Urinary bladder (tissue), 4 donors: ENCODE data around the gene TMEM214. TPM values are rescaled to one million over a fixed set of nuclear protein-coding genes. Genes with fewer than 3 reads are reported as not detected.

Experiments
- DNase-seq: peaks from one replicate; pipeline ENCODE4 v3.0.0-alpha.2; 2015; ENCODE audit errors: extremely low spot score
- H3K27ac ChIP-seq: one replicate; pipeline ENCODE4 v1.5.1; 2013; ENCODE audit warnings: low read depth, mild to moderate bottlenecking, moderate library complexity
- H3K36me3 ChIP-seq: one replicate; pipeline ENCODE4 v1.6.1; 2013; ENCODE audit warnings: mild to moderate bottlenecking, moderate library complexity; ENCODE audit not compliant: insufficient read depth
- H3K4me1 ChIP-seq: one replicate; pipeline ENCODE4 v1.6.1; 2013; ENCODE audit warnings: mild to moderate bottlenecking, moderate library complexity; ENCODE audit not compliant: insufficient read depth
- H3K4me3 ChIP-seq: one replicate; pipeline ENCODE4 v1.5.1; 2013; ENCODE audit warnings: low read depth, low read length
- WGBS: extraction: QIAGEN DNeasy Blood & Tissue Kit; methylation state at CpG from one replicate; pipeline ENCODE4 v1.1.7; 2013; 5-methylcytosine and 5-hydroxymethylcytosine counted together
- polyA plus RNA-seq: library from polyadenylated mRNA; stranded (reverse); fragments of 200-250 nt; gene quantifications from one replicate; pipeline ENCODE4 v1.2.3, GENCODE V29; 2013
- total RNA-seq: library from RNA; depleted of rRNA; stranded (reverse); fragments of >200 nt; gene quantifications from one replicate; pipeline ENCODE4 v1.2.3, GENCODE V29; 2014
- donor health status: healthy with polysubstance abuse.
- donor health status: healthy.

The TMEM214 gene
- total and polyA plus RNA-seq, 2 donors: 49.8 to 54.4 TPM

- Histone ChIP-seq H3K4me3 (no peak overlapping the region), H3K4me1 (no peaks in the 10 kb centered on the region), H3K27ac (no peak overlapping the region), H3K36me3 (no peaks in the 10 kb centered on the region)
- 91% methylated on average over 6 of the region's 6 CpGs for WGBS
- no peak for DNase-seq
Measured at GRCh38 chr2:27039426-27039825, 6.7 kb downstream of the TMEM214 start.

- no peaks in the 10 kb centered on the region for H3K36me3 ChIP-seq
- no peak overlapping the region for H3K27ac ChIP-seq
- 92% methylated on average over 7 of the region's 7 CpGs for WGBS
- H3K4me1 ChIP-seq: no peaks in the 10 kb centered on the region
- H3K4me3 ChIP-seq: no peak overlapping the region
- no peak for DNase-seq
Measured at GRCh38 chr2:27039871-27040270, 7.1 kb downstream of the TMEM214 start.

- DNase-seq: no peak
- 95% methylated on average over 8 of the region's 8 CpGs for WGBS
Measured at GRCh38 chr2:27040282-27040681, 7.5 kb downstream of the TMEM214 start.

GRCh38 chr2:27041752-27042151, 9.0 kb downstream of the TMEM214 start:
- DNase-seq: no peak
- Histone ChIP-seq H3K36me3 (no peaks in the 10 kb centered on the region), H3K4me3 (no peak overlapping the region), H3K27ac (no peak overlapping the region), H3K4me1 (no peaks in the 10 kb centered on the region)
- 28% methylated on average over 5 of the region's 5 CpGs for WGBS

More at GRCh38 chr2:27040282-27040681, 7.5 kb downstream of the TMEM214 start:
- Histone ChIP-seq H3K4me1 (no peaks in the 10 kb centered on the region), H3K36me3 (no peaks in the 10 kb centered on the region), H3K4me3 (no peak overlapping the region), H3K27ac (no peak overlapping the region)

- no peaks in the 10 kb centered on the region for H3K4me1 ChIP-seq
- 50% methylated on average over 10 of the region's 10 CpGs for WGBS
- DNase-seq: no peak
- no peaks in the 10 kb centered on the region for H3K36me3 ChIP-seq
- no peak overlapping the region for H3K27ac ChIP-seq
- H3K4me3 ChIP-seq: no peak overlapping the region
Measured at GRCh38 chr2:27042159-27042661, 9.4 kb downstream of the TMEM214 start.

GRCh38 chr2:27042985-27043634, 10.3 kb downstream of the TMEM214 start:
- 65% methylated on average over 7 of the region's 7 CpGs for WGBS
- no peak overlapping the region for H3K27ac ChIP-seq
- DNase-seq: no peak
- H3K4me3 ChIP-seq: no peak overlapping the region
- H3K4me1 ChIP-seq: no peaks in the 10 kb centered on the region
- H3K36me3 ChIP-seq: no peaks in the 10 kb centered on the region

- 7% methylated on average over 52 of the region's 52 CpGs for WGBS
- Histone ChIP-seq H3K36me3 (no peaks in the 10 kb centered on the region), H3K27ac (peak overlapping the region; percentile 70), H3K4me1 (no peaks in the 10 kb centered on the region), H3K4me3 (peak overlapping the region; percentile 58)
- DNase-seq: no peak
Measured at GRCh38 chr2:27049422-27050280, 16.9 kb downstream of the TMEM214 start.

GRCh38 chr2:27050281-27050995, 17.7 kb downstream of the TMEM214 start:
- peak; percentile 96 for DNase-seq
- H3K4me1 ChIP-seq: no peaks in the 10 kb centered on the region
- H3K36me3 ChIP-seq: no peaks in the 10 kb centered on the region
- under 1% methylated on average over 48 of the region's 48 CpGs for WGBS
- peak overlapping the region; percentile 79 for H3K27ac ChIP-seq
- peak overlapping the region; percentile 74 for H3K4me3 ChIP-seq

GRCh38 chr2:27050996-27051901, 18.5 kb downstream of the TMEM214 start, which contains the start of gene AGBL5:
Gene AGBL5 (plus strand): TSS chr2:27051668. CDS start chr2:27052959, 1,291 bp downstream.
- WGBS: under 1% methylated on average over 67 of the region's 67 CpGs
- Histone ChIP-seq H3K27ac (peak within 1 kb of the TSS; percentile 82), H3K4me1 (no peaks in the 10 kb centered on the region), H3K4me3 (peak within 1 kb of the TSS; percentile 74), H3K36me3 (no peaks in the 10 kb centered on the region)
- peak; percentile 88 for DNase-seq

GRCh38 chr2:27051902-27052645, 19.3 kb downstream of the TMEM214 start:
- peak overlapping the region; percentile 74 for H3K4me3 ChIP-seq
- WGBS: 4% methylated on average over 23 of the region's 24 CpGs
- no peak for DNase-seq
- H3K27ac ChIP-seq: peak overlapping the region; percentile 73
- H3K36me3 ChIP-seq: no peaks in the 10 kb centered on the region
- H3K4me1 ChIP-seq: no peaks in the 10 kb centered on the region

GRCh38 chr2:27053321-27053720, 20.6 kb downstream of the TMEM214 start:
- H3K36me3 ChIP-seq: no peaks in the 10 kb centered on the region
- 86% methylated on average over 11 of the region's 11 CpGs for WGBS

GRCh38 chr2:27053776-27054175, 21.0 kb downstream of the TMEM214 start:
- WGBS: 91% methylated on average over 8 of the region's 8 CpGs
- H3K4me3 ChIP-seq: no peak overlapping the region
- no peak overlapping the region for H3K27ac ChIP-seq
- H3K4me1 ChIP-seq: no peaks in the 10 kb centered on the region
- no peak for DNase-seq
- no peaks in the 10 kb centered on the region for H3K36me3 ChIP-seq

More at GRCh38 chr2:27053321-27053720, 20.6 kb downstream of the TMEM214 start:
- Histone ChIP-seq H3K27ac (no peak overlapping the region), H3K4me1 (no peaks in the 10 kb centered on the region), H3K4me3 (no peak overlapping the region)
- DNase-seq: no peak
